Lung (tissue), 12 donors: ENCODE data around the gene AGAP1. TPM values are rescaled to one million over a fixed set of nuclear protein-coding genes. Genes with fewer than 3 reads are reported as not detected.

Source experiments
- ATAC-seq: fragments of 200-7000 bp; cut with Tn5 transposase; one replicate; pipeline ENCODE4 v1.9.1; 2020; ENCODE audit warnings: moderate number of reproducible peaks; ENCODE audit not compliant: insufficient read depth, low FRiP score
- DNase-seq, 3 donors: peaks; one replicate each; pipeline ENCODE4 v3.0.0-alpha.2; 2013 to 2017
- H3K27ac ChIP-seq, 2 donors: one replicate each; pipeline ENCODE4 v1.5.1; 2013; ENCODE audit warnings: mild to moderate bottlenecking in 2 of 2, moderate library complexity in 2 of 2, control low read depth in 1 of 2, inconsistent platforms in 1 of 2, low read depth in 1 of 2, low read length in 1 of 2
- H3K27me3 ChIP-seq, 3 donors: one replicate each; pipeline ENCODE4 v1.5.1; 2013; ENCODE audit warnings: low read length in 2 of 3; ENCODE audit not compliant: control insufficient read depth in 3 of 3, insufficient read depth in 3 of 3
- H3K36me3 ChIP-seq, 4 donors: one replicate each; pipeline ENCODE4 v1.5.1; 2013; ENCODE audit warnings: low read length in 4 of 4, mild to moderate bottlenecking in 1 of 4, moderate library complexity in 1 of 4; ENCODE audit not compliant: control insufficient read depth in 4 of 4, insufficient read depth in 4 of 4
- H3K4me1 ChIP-seq, 5 donors: one replicate each; pipeline ENCODE4 v1.5.1; 2013; ENCODE audit warnings: low read length in 5 of 5, mild to moderate bottlenecking in 2 of 5, moderate library complexity in 1 of 5; ENCODE audit not compliant: control insufficient read depth in 5 of 5, insufficient read depth in 5 of 5
- H3K4me3 ChIP-seq: one replicate; pipeline ENCODE4 v1.5.1; 2013; ENCODE audit warnings: mild to moderate bottlenecking, control low read depth, moderate library complexity
- H3K9ac ChIP-seq, 2 donors: one replicate each; pipeline ENCODE4 v1.5.1; 2013; ENCODE audit warnings: low read length in 2 of 2, control low read depth in 1 of 2; ENCODE audit not compliant: insufficient read depth in 1 of 2
- H3K9me3 ChIP-seq, 4 donors: one replicate each; pipeline ENCODE4 v1.5.1; 2013; ENCODE audit warnings: low read length in 3 of 4, mild to moderate bottlenecking in 1 of 4, moderate library complexity in 1 of 4; ENCODE audit not compliant: control insufficient read depth in 4 of 4, insufficient read depth in 3 of 4
- WGBS, 2 donors: extraction: QIAGEN DNeasy Blood & Tissue Kit; methylation state at CpG; one replicate each; pipeline ENCODE4 v1.1.7; 2013; 5-methylcytosine and 5-hydroxymethylcytosine counted together
- polyA plus RNA-seq, 2 donors: library from polyadenylated mRNA; stranded (reverse); fragments of 200-250 nt; gene quantifications; one replicate each; pipeline ENCODE4 v1.2.1, GENCODE V29; 2013
- total RNA-seq, 2 donors: library from RNA; depleted of rRNA in 1 of 2; stranded (reverse); fragments of >200 nt in 1 of 2; gene quantifications; one replicate each; pipeline ENCODE4 v1.2.1, GENCODE V29; 2014 to 2021
- TF ChIP-seq, protein P1 (sequence below): IDR thresholded peaks from 2 replicates; pipeline ENCODE4 v1.5.1; 2012; ENCODE audit warnings: mild to moderate bottlenecking; ENCODE audit errors: control extremely low read depth, extremely low read depth
- donor health status: control.
- donor health status: control.
- donor health status: Bipolar disorder and iron deficiency.
- donor health status: healthy.
- donor health status: DM: yes; HTN: yes; CAD: no.

The AGAP1 gene
- total and polyA plus RNA-seq, 4 donors, result 6.6 to 39.4 (median 20.2) TPM

DNA sequence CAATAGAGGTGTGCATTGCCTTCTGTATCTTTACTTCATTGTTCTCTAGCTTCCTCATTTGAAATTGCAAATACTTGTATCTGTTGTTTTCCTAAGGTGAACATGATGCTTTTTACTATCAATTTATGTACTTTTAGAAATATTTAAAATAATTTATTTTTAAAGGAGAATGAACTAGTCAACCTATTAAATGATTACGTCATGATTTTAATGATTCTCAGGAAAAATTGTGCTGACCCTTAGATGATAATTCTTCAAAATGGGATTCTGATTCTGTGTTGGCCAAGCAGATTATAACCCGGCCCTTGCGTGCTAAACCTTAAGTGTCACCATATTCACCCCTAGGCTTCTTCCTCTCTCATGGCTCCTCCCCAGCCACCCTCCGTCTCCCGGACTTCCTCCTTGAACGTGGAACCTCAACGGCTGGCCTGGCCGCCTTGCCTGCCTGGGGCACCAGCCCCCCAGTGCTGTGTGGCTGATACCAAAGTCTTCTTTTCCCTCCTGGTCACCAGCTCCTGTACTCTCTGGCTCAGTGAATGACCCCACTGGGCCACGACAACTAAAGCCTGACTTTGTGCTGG, 382.3 kb downstream of the AGAP1 start:
- DNase-seq (no peak), ATAC-seq (no peak)
- H3K4me1 ChIP-seq, result peaks cover 0 to 3% (median 0%) of the 10 kb centered on the region in 5 donors
- 70 to 82% methylated on average over 9 of the region's 9 CpGs for WGBS, 2 donors
- H3K27ac ChIP-seq, result no peak overlapping the region
- H3K4me3 ChIP-seq, result no peak overlapping the region
- no peak overlapping the region for H3K9ac ChIP-seq
- TF ChIP-seq, protein P1, sequence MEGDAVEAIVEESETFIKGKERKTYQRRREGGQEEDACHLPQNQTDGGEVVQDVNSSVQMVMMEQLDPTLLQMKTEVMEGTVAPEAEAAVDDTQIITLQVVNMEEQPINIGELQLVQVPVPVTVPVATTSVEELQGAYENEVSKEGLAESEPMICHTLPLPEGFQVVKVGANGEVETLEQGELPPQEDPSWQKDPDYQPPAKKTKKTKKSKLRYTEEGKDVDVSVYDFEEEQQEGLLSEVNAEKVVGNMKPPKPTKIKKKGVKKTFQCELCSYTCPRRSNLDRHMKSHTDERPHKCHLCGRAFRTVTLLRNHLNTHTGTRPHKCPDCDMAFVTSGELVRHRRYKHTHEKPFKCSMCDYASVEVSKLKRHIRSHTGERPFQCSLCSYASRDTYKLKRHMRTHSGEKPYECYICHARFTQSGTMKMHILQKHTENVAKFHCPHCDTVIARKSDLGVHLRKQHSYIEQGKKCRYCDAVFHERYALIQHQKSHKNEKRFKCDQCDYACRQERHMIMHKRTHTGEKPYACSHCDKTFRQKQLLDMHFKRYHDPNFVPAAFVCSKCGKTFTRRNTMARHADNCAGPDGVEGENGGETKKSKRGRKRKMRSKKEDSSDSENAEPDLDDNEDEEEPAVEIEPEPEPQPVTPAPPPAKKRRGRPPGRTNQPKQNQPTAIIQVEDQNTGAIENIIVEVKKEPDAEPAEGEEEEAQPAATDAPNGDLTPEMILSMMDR, result no peak
- no peaks in the 10 kb centered on the region for H3K36me3 ChIP-seq
- no peaks in the 10 kb centered on the region for H3K27me3 ChIP-seq
- H3K9me3 ChIP-seq, result peaks cover 0 to 3% (median 0%) of the 10 kb centered on the region in 4 donors

DNA sequence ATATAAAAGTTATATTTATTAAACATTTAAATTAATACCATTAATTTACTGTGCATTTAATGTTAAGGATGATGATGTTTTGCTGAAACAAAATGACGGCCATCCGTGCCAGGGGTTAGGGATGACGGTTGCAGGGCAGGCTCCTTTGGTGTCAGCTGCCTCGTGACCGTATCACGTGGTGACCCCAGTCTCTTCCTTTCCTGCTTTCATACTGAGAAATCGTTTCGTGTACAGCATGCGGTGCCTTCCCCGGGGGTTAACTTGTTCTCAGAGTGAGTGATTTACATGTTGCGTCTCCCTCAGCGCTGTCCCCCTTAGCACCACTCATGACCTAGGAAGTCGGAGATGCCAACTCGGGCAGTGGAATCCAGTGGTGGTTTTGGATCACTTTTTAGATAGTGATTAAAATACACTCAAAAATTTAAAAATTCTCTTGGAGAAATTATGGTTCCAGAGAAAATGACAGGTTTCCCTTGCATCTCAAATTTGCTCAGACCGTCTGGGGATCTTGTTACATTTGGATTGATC, 383.5 kb downstream of the AGAP1 start:
- Histone ChIP-seq H3K36me3 (no peaks in the 10 kb centered on the region), H3K27ac (no peak overlapping the region), H3K9me3 (peaks cover 0 to 2% (median 0%) of the 10 kb centered on the region in 4 donors), H3K9ac (no peak overlapping the region), H3K27me3 (no peaks in the 10 kb centered on the region), H3K4me1 (peaks cover 0 to 3% (median 0%) of the 10 kb centered on the region in 5 donors), H3K4me3 (no peak overlapping the region)
- no peak for ATAC-seq
- no peak for DNase-seq
- WGBS, 2 donors, result 85 to 88% methylated on average over 15 of the region's 15 CpGs
- TF ChIP-seq, protein P1, result no peak

DNA sequence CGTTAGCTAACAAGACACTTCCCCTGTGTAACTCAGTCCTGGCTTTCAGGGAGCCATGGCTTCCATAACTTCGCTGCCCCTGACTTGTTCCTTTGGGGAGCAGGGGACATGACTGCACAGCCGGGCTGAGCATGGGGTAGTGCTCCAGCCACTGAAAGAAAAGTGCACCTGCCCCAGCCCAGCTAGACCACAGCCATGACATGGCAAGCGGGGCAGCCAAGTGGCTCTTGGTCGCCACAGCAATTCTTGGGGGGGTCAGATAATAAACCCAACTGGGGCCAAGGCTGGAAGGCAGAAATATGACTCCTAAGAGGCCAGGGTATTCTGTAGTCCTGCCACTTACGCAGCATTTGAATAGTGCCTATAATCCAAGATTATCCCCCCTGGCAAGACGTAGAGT, 385.3 kb downstream of the AGAP1 start:
- 95 to 96% methylated on average over 7 of the region's 7 CpGs for WGBS, 2 donors
- Histone ChIP-seq H3K27ac (no peak overlapping the region), H3K4me3 (no peak overlapping the region), H3K36me3 (no peaks in the 10 kb centered on the region), H3K4me1 (peaks cover 0 to 3% (median 0%) of the 10 kb centered on the region in 5 donors), H3K9me3 (no peaks in the 10 kb centered on the region), H3K9ac (no peak overlapping the region), H3K27me3 (no peaks in the 10 kb centered on the region)
- TF ChIP-seq, protein P1, result no peak
- no peak for DNase-seq
- ATAC-seq, result no peak
